ENCODE results near the gene TCN1. TPM values are rescaled to one million over a fixed set of nuclear protein-coding genes. Genes with fewer than 3 reads are reported as not detected.
"Not testable (repeated sequence)": the region's sequence is repeated elsewhere in the genome, so short reads cannot be mapped to it uniquely, and the experiment has no call there.

The TCN1 gene
- total and polyA plus RNA-seq, 2 of the 8 experiments (the other 6 are each of a cell fraction or from before 2014, with no cell fraction given) = not detected

DNA sequence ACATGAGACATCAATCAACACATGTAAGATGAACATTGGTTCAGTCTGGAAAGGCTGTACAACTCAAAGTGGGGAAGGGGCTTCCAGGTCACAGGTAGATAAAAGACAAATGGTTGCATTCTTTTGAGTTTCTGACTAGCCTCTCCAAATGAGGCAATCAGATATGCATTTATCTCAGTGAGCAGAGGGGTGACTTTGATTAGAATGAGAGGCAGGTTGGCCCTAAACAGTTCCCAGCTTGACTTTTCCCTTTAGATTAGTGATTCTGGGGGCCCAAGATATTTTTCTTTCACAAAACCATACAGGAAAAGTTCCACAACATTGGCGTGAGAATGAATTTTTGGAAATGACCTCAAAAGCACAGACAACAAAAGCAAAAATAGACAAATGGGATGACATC lies 49.9 kb downstream of the TCN1 start:
- not testable (repeated sequence) for FAIRE-seq; H4K20me1 ChIP-seq (replicated peaks in 1 of 2; ENCODE audit: control insufficient read depth in 1 of 2, insufficient read depth in 2 of 2, low read length in 2 of 2); H3K79me2 ChIP-seq (ENCODE audit: control insufficient read depth in 1 of 2, insufficient read depth in 2 of 2, low read length in 2 of 2); H2AK5ac ChIP-seq (ENCODE audit: low read depth, low read length); H2BK20ac ChIP-seq (ENCODE audit: low read length); H3K36me3 ChIP-seq (ENCODE audit: control insufficient read depth in 2 of 4, insufficient read depth in 4 of 4, low read length in 3 of 4); H3K23ac ChIP-seq (ENCODE audit: insufficient read length); H3K18ac ChIP-seq (ENCODE audit: extremely low read depth, low read length); H2AFZ ChIP-seq (ENCODE audit: low read length); H3K23me2 ChIP-seq (ENCODE audit: low read depth, low read length); DNase-seq (ENCODE audit: low read depth in 1 of 2, low spot score in 2 of 2); H3K27me3 ChIP-seq (replicated peaks in 1 of 4; ENCODE audit: control insufficient read depth in 3 of 4, extremely low read depth in 1 of 4, insufficient read depth in 3 of 4, low read length in 3 of 4); H3K9me3 ChIP-seq (ENCODE audit: insufficient read depth in 2 of 2, low read depth in 1 of 2, low read length in 1 of 2); H4K8ac ChIP-seq (ENCODE audit: extremely low read depth, insufficient read depth, low read length); H2BK15ac ChIP-seq (ENCODE audit: low read length); H3K14ac ChIP-seq (ENCODE audit: insufficient read length); H3K9ac ChIP-seq (replicated peaks in 1 of 4; ENCODE audit: extremely low read depth in 1 of 4, low read depth in 3 of 4, low read length in 3 of 4); H3K79me1 ChIP-seq (ENCODE audit: low read depth, low read length)
- peak overlapping the region; percentile 81 for H3K4ac ChIP-seq (replicated peaks; ENCODE audit: insufficient read length, low read depth, low read length)
- ChIA-PET CTCF (ENCODE audit: partially characterized antibody) (interaction anchor here (0.6 to 2.9 kb wide), 6 partner anchors 15 to 549 kb away, joined by 3 to 14 read pairs (median 4); partner anchors contain the start of gene STX3), POLR2A (ENCODE audit: partially characterized antibody) (interaction anchor here (0.6 kb wide), 1 partner anchor 34 kb away, joined by 3 read pairs; no protein-coding TSS in a partner anchor)
- H2BK120ac ChIP-seq (replicated peaks; ENCODE audit: low read depth, low read length) = peak overlapping the region; percentile 96
- H3K4me2 ChIP-seq (ENCODE audit: insufficient read depth in 1 of 2, low read depth in 2 of 2, low read length in 2 of 2) = peak overlapping the region; percentile 61 to 78
- 0 out of 2 replicates have a peak overlapping the region, but pooled peaks have one; percentile 29 for H2BK12ac ChIP-seq (ENCODE audit: low read depth, low read length)
- WGBS, 2 experiments (ENCODE audit: extremely low coverage in 1 of 2, insufficient coverage in 1 of 2, insufficient read length in 1 of 2, insufficient replicate concordance in 2 of 2, low coverage in 1 of 2, low lambda C conversion rate in 2 of 2, missing lambda C conversion rate in 1 of 2) = 55% methylated on average over 1 of the region's 1 CpG; no CpG with 5 or more reads in 1 of the 2 experiments
- H4K91ac ChIP-seq (replicated peaks; ENCODE audit: insufficient read length, low read length) = peak overlapping the region; percentile 77
- H2BK5ac ChIP-seq (ENCODE audit: low read depth, low read length) = peak overlapping the region; percentile 49; the same call in 1 of the 2 replicates
- peak overlapping the region; percentile 54 for H3K56ac ChIP-seq (replicated peaks; ENCODE audit: insufficient read length, low read depth, low read length)
- H4K5ac ChIP-seq (ENCODE audit: insufficient read length, low read depth, low read length) = peak overlapping the region; percentile 70
- peak overlapping the region in 1 of 4 experiments; percentile 63; a peak in 2 of 8 replicates for H3K4me3 ChIP-seq (ENCODE audit: extremely low read depth in 1 of 4, insufficient read depth in 2 of 4, low read depth in 3 of 4, low read length in 4 of 4)
- H3K27ac ChIP-seq (ENCODE audit: low read depth, low read length) = peak overlapping the region; percentile 82; the same call in 1 of the 2 replicates
- H3K4me1 ChIP-seq (replicated peaks in 1 of 4; ENCODE audit: control insufficient read depth in 3 of 4, insufficient read depth in 4 of 4, low read length in 3 of 4) = peaks cover 6 to 13% (median 9%) of the 10 kb centered on the region in 4 experiments; a peak in 6 of 7 replicates

Measured in H1 (cell line).